Neural crest cell (in vitro differentiated cells): ENCODE results near the gene RSRP1. TPM values are rescaled to one million over a fixed set of nuclear protein-coding genes. Genes with fewer than 3 reads are reported as not detected.

Experiments used
- DNase-seq: peaks from one replicate; pipeline ENCODE4 v3.0.0; 2021; ENCODE audit warnings: low read depth, mixed read lengths, low spot score
- H3K27ac Mint-ChIP-seq: one replicate; pipeline ENCODE4 v1.8.0; 2021; ENCODE audit warnings: mild to moderate bottlenecking, mixed read lengths; ENCODE audit not compliant: unreplicated experiment
- H3K27me3 Mint-ChIP-seq: 2 replicates; pipeline ENCODE4 v1.8.0; 2021; ENCODE audit warnings: low read depth, mild to moderate bottlenecking, mixed read lengths
- H3K36me3 Mint-ChIP-seq: 2 replicates; pipeline ENCODE4 v1.8.0; 2021; ENCODE audit warnings: low read depth, mild to moderate bottlenecking, mixed read lengths
- H3K4me1 Mint-ChIP-seq: 2 replicates; pipeline ENCODE4 v1.8.0; 2021; ENCODE audit warnings: mixed read lengths
- H3K4me3 Mint-ChIP-seq: one replicate; pipeline ENCODE4 v1.8.0; 2021; ENCODE audit warnings: mild to moderate bottlenecking, mixed read lengths
- H3K9me3 Mint-ChIP-seq: 2 replicates; pipeline ENCODE4 v1.8.0; 2021; ENCODE audit warnings: mixed read lengths
- total RNA-seq: library from RNA; stranded (reverse); gene quantifications from 2 replicates; pipeline ENCODE4 v1.2.1, GENCODE V29; 2021
- TF ChIP-seq, protein P1 (sequence below): fragments of 200-600 bp; sonication (generic); conservative IDR thresholded peaks from 2 replicates; pipeline ENCODE4 v1.5.0; 2021; ENCODE audit warnings: antibody characterized with exemption, mild to moderate bottlenecking

The RSRP1 gene
- total RNA-seq, 1 donor from 2014 or later: 74.2 TPM

DNA sequence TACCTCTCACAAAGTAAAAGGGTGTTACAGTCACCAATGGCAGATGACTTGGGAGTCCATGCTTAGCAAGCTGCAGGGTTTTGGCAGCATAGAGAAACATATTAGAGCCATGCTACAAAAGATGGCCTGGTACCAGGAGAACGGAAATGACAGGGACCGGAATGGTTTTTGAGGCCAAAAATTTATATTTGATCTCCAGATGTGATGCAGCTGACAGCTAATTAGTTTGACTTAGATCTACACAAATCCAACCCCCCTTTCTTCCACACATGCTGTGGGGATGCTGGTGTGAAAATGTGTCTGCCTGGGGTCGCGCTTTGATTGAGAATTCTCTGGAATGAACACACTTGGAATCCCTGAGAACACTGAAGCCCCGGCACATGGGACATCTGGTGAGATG lies 41.5 kb downstream of the RSRP1 start:
- H3K27me3 Mint-ChIP-seq: peaks cover 10% of the 10 kb centered on the region
- H3K4me3 Mint-ChIP-seq: no peak overlapping the region
- H3K9me3 Mint-ChIP-seq: no peaks in the 10 kb centered on the region
- TF ChIP-seq, protein P1, sequence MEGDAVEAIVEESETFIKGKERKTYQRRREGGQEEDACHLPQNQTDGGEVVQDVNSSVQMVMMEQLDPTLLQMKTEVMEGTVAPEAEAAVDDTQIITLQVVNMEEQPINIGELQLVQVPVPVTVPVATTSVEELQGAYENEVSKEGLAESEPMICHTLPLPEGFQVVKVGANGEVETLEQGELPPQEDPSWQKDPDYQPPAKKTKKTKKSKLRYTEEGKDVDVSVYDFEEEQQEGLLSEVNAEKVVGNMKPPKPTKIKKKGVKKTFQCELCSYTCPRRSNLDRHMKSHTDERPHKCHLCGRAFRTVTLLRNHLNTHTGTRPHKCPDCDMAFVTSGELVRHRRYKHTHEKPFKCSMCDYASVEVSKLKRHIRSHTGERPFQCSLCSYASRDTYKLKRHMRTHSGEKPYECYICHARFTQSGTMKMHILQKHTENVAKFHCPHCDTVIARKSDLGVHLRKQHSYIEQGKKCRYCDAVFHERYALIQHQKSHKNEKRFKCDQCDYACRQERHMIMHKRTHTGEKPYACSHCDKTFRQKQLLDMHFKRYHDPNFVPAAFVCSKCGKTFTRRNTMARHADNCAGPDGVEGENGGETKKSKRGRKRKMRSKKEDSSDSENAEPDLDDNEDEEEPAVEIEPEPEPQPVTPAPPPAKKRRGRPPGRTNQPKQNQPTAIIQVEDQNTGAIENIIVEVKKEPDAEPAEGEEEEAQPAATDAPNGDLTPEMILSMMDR: no peak
- H3K4me1 Mint-ChIP-seq: no peaks in the 10 kb centered on the region
- H3K36me3 Mint-ChIP-seq: no peaks in the 10 kb centered on the region
- H3K27ac Mint-ChIP-seq: no peak overlapping the region
- DNase-seq: no peak

DNA sequence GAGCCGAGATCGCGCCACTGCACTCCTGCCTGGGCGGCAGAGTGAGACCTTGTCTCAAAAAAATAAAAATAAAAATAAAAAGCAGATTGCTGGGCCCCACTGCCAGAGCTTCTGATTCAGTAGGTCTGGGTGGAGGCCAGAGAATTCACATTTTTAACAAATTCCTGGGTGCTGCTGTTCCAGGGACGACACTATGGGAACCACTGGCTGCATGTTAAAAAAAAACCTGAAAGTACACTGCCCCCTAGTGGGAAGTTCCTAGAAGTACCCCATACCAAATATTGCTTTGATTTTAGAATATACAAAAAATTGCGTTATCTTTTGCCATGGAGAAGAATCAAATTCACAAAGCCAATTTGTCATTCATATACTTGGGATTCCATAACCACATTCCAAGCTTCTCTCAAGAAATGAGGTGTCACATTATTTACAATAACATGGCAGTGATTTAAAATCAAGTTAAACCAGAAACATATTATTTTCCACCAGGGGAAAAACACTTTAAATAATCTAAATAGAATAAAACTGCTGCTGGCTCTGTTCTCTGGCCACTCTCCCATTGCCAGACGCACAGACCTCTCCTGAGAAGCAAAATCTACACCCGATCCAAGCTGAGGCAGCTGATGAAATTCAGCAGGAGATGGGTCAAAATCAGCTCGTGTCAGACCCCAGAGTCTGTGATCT lies 42.3 kb downstream of the RSRP1 start:
- no peaks in the 10 kb centered on the region for H3K9me3 Mint-ChIP-seq
- H3K27ac Mint-ChIP-seq: no peak overlapping the region
- DNase-seq: peak; percentile 16
- H3K4me1 Mint-ChIP-seq: no peaks in the 10 kb centered on the region
- TF ChIP-seq, protein P1: peak; percentile 87
- no peaks in the 10 kb centered on the region for H3K36me3 Mint-ChIP-seq
- no peak overlapping the region for H3K4me3 Mint-ChIP-seq
- peaks cover 7% of the 10 kb centered on the region for H3K27me3 Mint-ChIP-seq

DNA sequence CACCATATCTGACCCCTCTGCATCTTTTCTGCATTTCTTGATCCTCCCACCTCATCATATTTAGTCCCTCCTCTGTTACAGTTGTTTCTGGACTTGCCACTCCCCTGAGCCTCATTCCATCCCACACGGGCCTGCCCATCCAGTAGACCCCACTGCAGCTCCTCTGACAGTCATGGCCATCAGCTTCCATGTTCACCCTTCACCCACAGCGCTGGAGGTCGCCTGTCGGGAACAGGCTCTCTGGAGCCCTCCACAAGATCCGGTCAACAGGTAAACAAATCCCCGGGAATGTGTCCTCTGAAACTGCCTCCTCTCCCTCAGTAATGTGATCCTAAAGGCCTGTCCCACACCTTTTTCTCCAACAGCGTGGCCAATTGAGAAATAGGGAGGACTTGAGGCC lies 46.2 kb downstream of the RSRP1 start:
- Mint-ChIP-seq H3K27me3 (peaks cover 9% of the 10 kb centered on the region), H3K36me3 (no peaks in the 10 kb centered on the region), H3K9me3 (no peaks in the 10 kb centered on the region), H3K27ac (peak overlapping the region; percentile 21), H3K4me1 (peaks cover 19% of the 10 kb centered on the region), H3K4me3 (no peak overlapping the region)
- TF ChIP-seq, protein P1: no peak
- DNase-seq: no peak

DNA sequence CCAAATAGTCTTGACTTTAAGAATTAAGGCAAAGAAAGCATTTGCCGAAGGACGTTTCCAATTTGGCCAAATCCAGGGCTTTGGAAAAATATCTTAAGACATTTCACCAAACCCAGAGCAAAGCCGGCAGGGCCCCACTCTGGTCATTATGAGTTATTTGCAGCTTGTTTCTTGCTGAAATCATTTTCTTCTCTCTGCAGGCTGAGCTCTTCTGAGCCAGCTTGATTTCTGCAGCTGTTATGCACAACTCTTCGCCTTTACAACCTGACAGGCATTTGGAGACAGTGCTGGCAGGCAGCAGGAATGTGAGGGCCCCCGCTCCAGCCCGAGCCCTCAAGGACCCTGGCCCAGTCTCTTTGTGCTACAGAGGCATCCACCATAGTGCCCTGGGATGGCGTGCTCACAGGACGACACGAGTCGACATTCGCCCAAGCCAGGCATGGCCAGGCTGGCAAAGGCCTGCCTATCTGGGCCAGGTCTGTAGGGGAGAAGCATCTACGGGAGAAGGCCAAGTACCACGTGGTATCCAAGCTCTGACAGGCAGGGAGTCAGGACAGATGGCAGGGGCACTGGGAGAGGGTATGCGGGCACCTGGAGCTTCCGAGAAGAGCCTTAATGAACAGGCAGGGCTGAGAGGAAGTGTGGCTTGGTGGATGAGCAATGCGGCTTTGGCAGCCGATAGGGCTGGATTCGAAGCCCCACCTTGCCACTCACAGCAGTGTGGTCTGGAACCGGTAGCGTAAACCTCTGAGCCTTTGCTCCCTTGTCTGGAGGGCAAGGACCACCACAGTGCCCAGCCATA lies 47.2 kb downstream of the RSRP1 start:
- no peak overlapping the region for H3K4me3 Mint-ChIP-seq
- no peak overlapping the region for H3K27ac Mint-ChIP-seq
- peaks cover 9% of the 10 kb centered on the region for H3K27me3 Mint-ChIP-seq
- H3K36me3 Mint-ChIP-seq: no peaks in the 10 kb centered on the region
- TF ChIP-seq, protein P1: no peak
- DNase-seq: no peak
- H3K9me3 Mint-ChIP-seq: no peaks in the 10 kb centered on the region
- H3K4me1 Mint-ChIP-seq: peaks cover 19% of the 10 kb centered on the region

DNA sequence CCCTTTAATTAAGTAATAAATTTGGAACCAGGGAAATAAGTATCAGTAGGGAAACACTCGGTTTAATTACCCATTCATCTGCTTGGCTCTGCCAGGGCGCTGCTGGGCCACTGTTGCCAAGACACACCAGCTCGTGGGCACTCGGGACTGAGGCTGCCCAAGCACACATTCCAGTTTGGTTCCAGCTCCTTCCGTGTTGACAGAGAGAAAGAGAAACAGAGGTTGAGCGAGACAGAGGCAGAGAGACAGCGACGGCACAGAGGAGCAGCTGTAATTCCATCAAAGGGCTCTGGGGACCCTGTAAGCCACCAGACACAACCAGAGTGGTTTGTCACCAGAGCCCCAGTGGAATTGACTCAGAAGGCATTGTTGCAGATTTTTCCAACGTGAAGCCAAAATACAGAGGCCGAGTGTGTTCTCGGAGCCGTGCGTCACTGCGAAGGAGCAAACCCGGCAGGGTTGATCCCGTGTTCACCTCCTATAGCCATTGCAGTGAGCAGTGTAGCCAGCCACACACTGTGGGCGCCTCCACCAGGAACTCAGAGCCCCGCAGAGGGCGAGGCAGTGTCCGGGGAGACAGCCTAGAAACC lies 48.5 kb downstream of the RSRP1 start:
- no peak overlapping the region for H3K27ac Mint-ChIP-seq
- no peak overlapping the region for H3K4me3 Mint-ChIP-seq
- no peaks in the 10 kb centered on the region for H3K9me3 Mint-ChIP-seq
- H3K27me3 Mint-ChIP-seq: peaks cover 7% of the 10 kb centered on the region
- TF ChIP-seq, protein P1: no peak
- peaks cover 19% of the 10 kb centered on the region for H3K4me1 Mint-ChIP-seq
- DNase-seq: no peak
- no peaks in the 10 kb centered on the region for H3K36me3 Mint-ChIP-seq
